ENCODE results near the gene VGLL3.

The VGLL3 gene

GRCh38 chr3:86988235-86988634, 2.7 kb downstream of the VGLL3 start:
- no peaks in the 10 kb centered on the region for H3F3A ChIP-seq (ENCODE audit: low read depth)
- H3K4me2 ChIP-seq (ENCODE audit: low read depth, low read length, poor library complexity, severe bottlenecking) = no peak overlapping the region
- H3K9me2 ChIP-seq (replicated peaks; ENCODE audit: low read depth, low read length) = no peaks in the 10 kb centered on the region
- no peak overlapping the region for H2AFZ ChIP-seq (ENCODE audit: low read length)
- H3K27me3 ChIP-seq (ENCODE audit: insufficient read depth, low read length, poor library complexity, severe bottlenecking) = peaks cover 4% of the 10 kb centered on the region
- no peaks in the 10 kb centered on the region for H3K4me1 ChIP-seq (ENCODE audit: insufficient read depth, low read length, poor library complexity, severe bottlenecking)
- no peak overlapping the region for H3K9ac ChIP-seq (ENCODE audit: low read depth, low read length, poor library complexity, severe bottlenecking)
- no peaks in the 10 kb centered on the region for H4K20me1 ChIP-seq (ENCODE audit: insufficient read depth, low read length, poor library complexity, severe bottlenecking)
- no peaks in the 10 kb centered on the region for H3K79me2 ChIP-seq (ENCODE audit: insufficient read depth, low read length)
- no peaks in the 10 kb centered on the region for H3K36me3 ChIP-seq (ENCODE audit: insufficient read depth, low read length)
- no peak overlapping the region for H3K4me3 ChIP-seq (ENCODE audit: low read length, poor library complexity, severe bottlenecking)
- H3K9me3 ChIP-seq (ENCODE audit: insufficient read depth, low read depth, low read length) = no peaks in the 10 kb centered on the region
- TF ChIP-seq EZH2phosphoT487 (IDR thresholded peaks at IDR 0.05; ENCODE audit: borderline replicate concordance) = no peak
- TF ChIP-seq, protein P1, sequence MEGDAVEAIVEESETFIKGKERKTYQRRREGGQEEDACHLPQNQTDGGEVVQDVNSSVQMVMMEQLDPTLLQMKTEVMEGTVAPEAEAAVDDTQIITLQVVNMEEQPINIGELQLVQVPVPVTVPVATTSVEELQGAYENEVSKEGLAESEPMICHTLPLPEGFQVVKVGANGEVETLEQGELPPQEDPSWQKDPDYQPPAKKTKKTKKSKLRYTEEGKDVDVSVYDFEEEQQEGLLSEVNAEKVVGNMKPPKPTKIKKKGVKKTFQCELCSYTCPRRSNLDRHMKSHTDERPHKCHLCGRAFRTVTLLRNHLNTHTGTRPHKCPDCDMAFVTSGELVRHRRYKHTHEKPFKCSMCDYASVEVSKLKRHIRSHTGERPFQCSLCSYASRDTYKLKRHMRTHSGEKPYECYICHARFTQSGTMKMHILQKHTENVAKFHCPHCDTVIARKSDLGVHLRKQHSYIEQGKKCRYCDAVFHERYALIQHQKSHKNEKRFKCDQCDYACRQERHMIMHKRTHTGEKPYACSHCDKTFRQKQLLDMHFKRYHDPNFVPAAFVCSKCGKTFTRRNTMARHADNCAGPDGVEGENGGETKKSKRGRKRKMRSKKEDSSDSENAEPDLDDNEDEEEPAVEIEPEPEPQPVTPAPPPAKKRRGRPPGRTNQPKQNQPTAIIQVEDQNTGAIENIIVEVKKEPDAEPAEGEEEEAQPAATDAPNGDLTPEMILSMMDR (conservative IDR thresholded peaks at IDR 0.05; ENCODE audit: low read length) = no peak

GRCh38 chr3:86987421-86987715, 3.6 kb downstream of the VGLL3 start:
- TF ChIP-seq, protein P1 (conservative IDR thresholded peaks at IDR 0.05; ENCODE audit: low read length) = no peak
- no peak for TF ChIP-seq EZH2phosphoT487 (IDR thresholded peaks at IDR 0.05; ENCODE audit: borderline replicate concordance)
- Histone ChIP-seq H3K9me3 (ENCODE audit: insufficient read depth, low read depth, low read length) (no peaks in the 10 kb centered on the region), H3K4me2 (ENCODE audit: low read depth, low read length, poor library complexity, severe bottlenecking) (no peak overlapping the region), H3K36me3 (ENCODE audit: insufficient read depth, low read length) (no peaks in the 10 kb centered on the region), H2AFZ (ENCODE audit: low read length) (no peak overlapping the region), H3K4me3 (ENCODE audit: low read length, poor library complexity, severe bottlenecking) (no peak overlapping the region), H3K27me3 (ENCODE audit: insufficient read depth, low read length, poor library complexity, severe bottlenecking) (peaks cover 4% of the 10 kb centered on the region), H3K79me2 (ENCODE audit: insufficient read depth, low read length) (no peaks in the 10 kb centered on the region), H4K20me1 (ENCODE audit: insufficient read depth, low read length, poor library complexity, severe bottlenecking) (no peaks in the 10 kb centered on the region), H3K9me2 (replicated peaks; ENCODE audit: low read depth, low read length) (no peaks in the 10 kb centered on the region), H3F3A (ENCODE audit: low read depth) (no peaks in the 10 kb centered on the region), H3K9ac (ENCODE audit: low read depth, low read length, poor library complexity, severe bottlenecking) (no peak overlapping the region), H3K4me1 (ENCODE audit: insufficient read depth, low read length, poor library complexity, severe bottlenecking) (no peaks in the 10 kb centered on the region)

DNA sequence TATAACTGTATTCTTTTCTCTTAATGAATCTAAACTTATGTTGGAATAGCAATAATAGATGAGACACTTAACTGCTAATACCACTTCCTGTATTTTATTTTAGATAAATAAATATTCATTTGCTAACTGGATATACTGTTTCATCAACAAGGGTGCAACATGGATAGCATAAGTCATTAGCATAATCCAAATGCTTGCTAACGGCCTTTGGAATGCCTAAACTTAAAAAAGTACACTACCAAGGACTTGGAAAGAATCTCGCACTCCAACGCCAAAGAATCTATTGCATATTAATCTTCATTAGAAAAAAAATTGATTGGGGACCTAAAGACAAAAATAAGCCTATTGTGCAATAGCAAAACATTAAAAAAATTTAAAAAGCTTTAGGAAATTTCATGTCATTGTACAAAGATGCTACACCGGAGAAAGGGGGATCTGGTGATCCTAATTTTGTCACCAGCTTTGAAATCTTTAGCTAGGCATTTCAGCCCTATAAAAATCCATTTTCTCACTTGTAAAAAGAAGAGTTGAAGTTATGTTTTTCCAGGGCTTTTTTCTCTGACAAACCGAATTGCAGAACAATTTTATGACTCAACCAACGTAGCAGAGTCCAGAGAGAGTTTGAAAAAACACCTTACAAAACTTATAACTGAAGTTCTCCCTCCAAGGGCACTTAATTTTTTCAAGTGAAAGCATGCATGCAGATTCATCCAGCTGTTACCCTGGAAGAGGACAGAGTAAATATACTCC, 4.1 kb downstream of the VGLL3 start:
- Histone ChIP-seq H3K9ac (ENCODE audit: low read depth, low read length, poor library complexity, severe bottlenecking) (no peak overlapping the region), H3K9me3 (ENCODE audit: insufficient read depth, low read depth, low read length) (no peaks in the 10 kb centered on the region), H3K4me1 (ENCODE audit: insufficient read depth, low read length, poor library complexity, severe bottlenecking) (no peaks in the 10 kb centered on the region), H3K79me2 (ENCODE audit: insufficient read depth, low read length) (no peaks in the 10 kb centered on the region), H3K4me2 (ENCODE audit: low read depth, low read length, poor library complexity, severe bottlenecking) (no peak overlapping the region), H3K9me2 (replicated peaks; ENCODE audit: low read depth, low read length) (no peaks in the 10 kb centered on the region), H2AFZ (ENCODE audit: low read length) (no peak overlapping the region), H3F3A (ENCODE audit: low read depth) (no peaks in the 10 kb centered on the region), H3K4me3 (ENCODE audit: low read length, poor library complexity, severe bottlenecking) (no peak overlapping the region), H3K27me3 (ENCODE audit: insufficient read depth, low read length, poor library complexity, severe bottlenecking) (peaks cover 4% of the 10 kb centered on the region), H3K36me3 (ENCODE audit: insufficient read depth, low read length) (no peaks in the 10 kb centered on the region), H4K20me1 (ENCODE audit: insufficient read depth, low read length, poor library complexity, severe bottlenecking) (no peaks in the 10 kb centered on the region)
- no peak for TF ChIP-seq EZH2phosphoT487 (IDR thresholded peaks at IDR 0.05; ENCODE audit: borderline replicate concordance)
- TF ChIP-seq, protein P1 (conservative IDR thresholded peaks at IDR 0.05; ENCODE audit: low read length) = no peak

All from Loucy (cell line).